GM12878 (cell line): ENCODE measurements around the gene YAF2. TPM values are rescaled to one million over a fixed set of nuclear protein-coding genes. Genes with fewer than 3 reads are reported as not detected.

Experiments
- ATAC-seq: fragments of 200-7000 bp; cut with Tn5 transposase; 3 replicates; pipeline ENCODE4 v1.9.1; 2020; ENCODE audit warnings: mild to moderate bottlenecking, moderate library complexity
- BruUV-seq: library from RNA; stranded (reverse); fragments of 400-500 nt; replicated peaks from 2 replicates; lab custom pipeline; 2021; lab: Mats Ljungman, UMichigan
- CTCF ChIA-PET: fragments of 300-600 bp; sonication (Branson Sonifier 250); formaldehyde crosslinking; extraction: SDS; loops from one replicate; lab custom pipeline; 2021; ENCODE audit warnings: inconsistent platforms; lab: Yijun Ruan, JAX
- POLR2A ChIA-PET: fragments of 350-600 bp; formaldehyde crosslinking; extraction: SDS; loops from one replicate; lab custom pipeline; 2021; ENCODE audit warnings: inconsistent platforms; lab: Charles Lee
- RAD21 ChIA-PET: fragments of 300-600 bp; sonication (Branson Sonifier 250); formaldehyde crosslinking; loops from one replicate; lab custom pipeline; 2023; ENCODE audit warnings: antibody characterized with exemption; ENCODE audit not compliant: unreplicated experiment; lab: Charles Lee
- SMC1A ChIA-PET: fragments of 300-600 bp; sonication (Branson Sonifier 250); formaldehyde crosslinking; loops from one replicate; lab custom pipeline; 2023; ENCODE audit not compliant: unreplicated experiment, uncharacterized antibody; lab: Charles Lee
- DNase-seq: peaks from one replicate; pipeline ENCODE4 v3.0.0-alpha.2; 2011; ENCODE audit warnings: low read depth, low spot score
- FAIRE-seq: peaks from 3 replicates; lab custom pipeline; 2011; peaks lifted over from hg19 to GRCh38; lab: Jason Lieb, UNC
- H2AFZ ChIP-seq: 2 replicates; pipeline ENCODE4 v1.6.0; 2011; ENCODE audit warnings: low read depth, low read length, control low read depth; ENCODE audit not compliant: control insufficient read depth
- H3K27ac ChIP-seq: 2 replicates; pipeline ENCODE4 v1.5.1; 2011; ENCODE audit warnings: control low read depth; ENCODE audit not compliant: control insufficient read depth, insufficient read depth
- H3K27me3 ChIP-seq, 2 experiments: replicated peaks in 1 of 2; 2 replicates each; pipeline versions ENCODE4 v1.6.0 to v1.6.1; 2011; ENCODE audit warnings: low read length in 1 of 2; ENCODE audit not compliant: control insufficient read depth in 2 of 2, insufficient read depth in 2 of 2
- H3K36me3 ChIP-seq, 2 experiments: 2 replicates each; pipeline ENCODE4 v1.5.1; 2011; ENCODE audit warnings: low read length in 1 of 2; ENCODE audit not compliant: control insufficient read depth in 2 of 2, insufficient read depth in 2 of 2
- H3K4me1 ChIP-seq: 2 replicates; pipeline ENCODE4 v1.6.1; 2011; ENCODE audit warnings: mild to moderate bottlenecking, low read length, moderate library complexity, mixed read lengths; ENCODE audit not compliant: control insufficient read depth, insufficient read depth
- H3K4me2 ChIP-seq: 2 replicates; pipeline ENCODE4 v1.6.0; 2011; ENCODE audit warnings: control low read depth; ENCODE audit not compliant: control insufficient read depth, insufficient read depth
- H3K4me3 ChIP-seq: fragments of 200-600 bp; sonication (generic); 2 replicates; pipeline ENCODE4 v1.5.1; 2016
- H3K79me2 ChIP-seq: 2 replicates; pipeline ENCODE4 v1.6.0; 2011; ENCODE audit warnings: low read length; ENCODE audit not compliant: control insufficient read depth, insufficient read depth
- H3K9ac ChIP-seq: 2 replicates; pipeline ENCODE4 v1.8.0; 2011; ENCODE audit warnings: low read length, control low read depth, mixed read lengths; ENCODE audit not compliant: control insufficient read depth, insufficient read depth
- H3K9me3 ChIP-seq: replicated peaks from 3 replicates; pipeline ENCODE4 v1.5.1; 2011; ENCODE audit warnings: mild to moderate bottlenecking, low read length; ENCODE audit not compliant: control insufficient read depth, insufficient read depth
- H4K20me1 ChIP-seq: 2 replicates; pipeline ENCODE4 v1.6.0; 2011; ENCODE audit not compliant: control insufficient read depth, insufficient read depth
- CHD2 ChIP-seq: IDR thresholded peaks from 2 replicates; pipeline ENCODE4 v1.6.1; 2011; ENCODE audit warnings: low read depth, low read length, improper control_type of control experiment, borderline replicate concordance
- EED ChIP-seq: sonication (generic); IDR thresholded peaks from 2 replicates; pipeline ENCODE4 v1.6.1; 2016; ENCODE audit warnings: antibody characterized with exemption, low read depth
- FOXM1 ChIP-seq: IDR thresholded peaks from 2 replicates; pipeline ENCODE4 v1.6.1; 2012; ENCODE audit warnings: low read depth, mild to moderate bottlenecking, inconsistent platforms, low read length, moderate library complexity
- HDAC6 ChIP-seq: fragments of 200-600 bp; sonication (generic); IDR thresholded peaks from one replicate; pipeline ENCODE4 v1.8.0; 2017; ENCODE audit warnings: antibody characterized with exemption; ENCODE audit not compliant: unreplicated experiment
- HDGF ChIP-seq: fragments of 450-650 bp; IDR thresholded peaks from 2 replicates; pipeline ENCODE4 v1.6.1; 2016; ENCODE audit warnings: antibody characterized with exemption
- IRF3 ChIP-seq: fragments of 450-650 bp; IDR thresholded peaks from 2 replicates; pipeline ENCODE4 v1.6.1; 2014; ENCODE audit warnings: mild to moderate bottlenecking
- IRF4 ChIP-seq: IDR thresholded peaks from 2 replicates; pipeline ENCODE4 v1.6.1; 2011; ENCODE audit warnings: low read depth, low read length
- KAT2A ChIP-seq: conservative IDR thresholded peaks from 2 replicates; pipeline ENCODE4 v1.6.1; 2011; ENCODE audit warnings: low read depth, low read length; ENCODE audit not compliant: control insufficient read depth
- MXI1 ChIP-seq: fragments of 150-350 bp; IDR thresholded peaks from 2 replicates; pipeline ENCODE4 v1.6.1; 2011; ENCODE audit warnings: low read depth, mild to moderate bottlenecking, inconsistent platforms, low read length, improper control_type of control experiment
- PAX5 ChIP-seq: IDR thresholded peaks from 2 replicates; pipeline ENCODE4 v1.6.1; 2011; ENCODE audit warnings: low read depth, low read length, borderline replicate concordance
- PAX8 ChIP-seq: fragments of 450-650 bp; IDR thresholded peaks from 2 replicates; pipeline ENCODE4 v1.6.1; 2017; ENCODE audit warnings: mild to moderate bottlenecking, moderate library complexity
- PBX3 ChIP-seq: IDR thresholded peaks from 2 replicates; pipeline ENCODE4 v1.6.1; 2011; ENCODE audit warnings: mild to moderate bottlenecking, low read depth, low read length, moderate library complexity; ENCODE audit not compliant: insufficient replicate concordance
- RELA ChIP-seq: fragments of 450-650 bp; IDR thresholded peaks from 2 replicates; pipeline ENCODE4 v1.8.0; 2014; ENCODE audit warnings: borderline replicate concordance; ENCODE audit not compliant: partially characterized antibody
- SP1 ChIP-seq: IDR thresholded peaks from one replicate; pipeline ENCODE4 v1.6.1; 2011; ENCODE audit warnings: low read depth, low read length
- SUZ12 ChIP-seq: fragments of 200-600 bp; sonication (generic); IDR thresholded peaks from one replicate; pipeline ENCODE4 v1.6.1; 2018; ENCODE audit warnings: antibody characterized with exemption, mild to moderate bottlenecking; ENCODE audit not compliant: unreplicated experiment
- TARDBP ChIP-seq: IDR thresholded peaks from 2 replicates; pipeline ENCODE4 v1.6.1; 2016; ENCODE audit warnings: borderline replicate concordance
- ZNF217 ChIP-seq: fragments of 450-650 bp; IDR thresholded peaks from 2 replicates; pipeline ENCODE4 v1.6.1; 2017; ENCODE audit warnings: antibody characterized with exemption, mild to moderate bottlenecking
- WGBS: methylation state at CpG from one replicate; pipeline ENCODE4 v1.1.6; 2016; ENCODE audit warnings: low lambda C conversion rate; ENCODE audit not compliant: insufficient replicate concordance, insufficient coverage; ENCODE audit errors: missing lambda C conversion rate; 5-methylcytosine and 5-hydroxymethylcytosine counted together
- in situ Hi-C: fragments of 300-500 bp; cut with MboI; formaldehyde crosslinking; loops from 9 replicates; pipeline ENCODE4 v1.14.3; 2018; ENCODE audit warnings: mixed read lengths
- intact Hi-C: fragments of 100-400 bp; cut with micrococcal nuclease; formaldehyde crosslinking; loops from one replicate; pipeline ENCODE4 v1.14.2; 2022; ENCODE audit not compliant: unreplicated experiment
- polyA plus RNA-seq, 11 experiments: library from polyadenylated mRNA; depleted of rRNA in 4 of 11; unstranded in 6 of 11; stranded (reverse) in 5 of 11; fragments of >200 nt; fragmentation: Nextera tagmentation in 4 of 11; fragmentation: Illumina TruSeq in 1 of 11; extraction: Ambion mirVana in 4 of 11; extraction: Trizol in 1 of 11; gene quantifications; 1 replicate in 1 of 11; 2 replicates in 10 of 11; pipeline versions ENCODE4 v1.2.1 to v1.2.3, GENCODE V29; 2011 to 2016; ENCODE audit warnings: inconsistent platforms in 2 of 11, missing spikeins in 2 of 11, low read depth in 1 of 11
- total RNA-seq, 4 experiments: library from RNA; depleted of rRNA in 3 of 4; stranded (reverse); fragments of >200 nt in 3 of 4; fragmentation: Illumina TruSeq in 1 of 4; extraction: Trizol in 1 of 4; gene quantifications; 2 replicates each; pipeline versions ENCODE4 v1.2.1 to v1.2.3, GENCODE V29; 2013 to 2021
- TF ChIP-seq, protein P1 (sequence below): fragments of 450-650 bp; IDR thresholded peaks from 2 replicates; pipeline ENCODE4 v1.6.1; 2017; ENCODE audit warnings: antibody characterized with exemption, mild to moderate bottlenecking, moderate library complexity
- TF ChIP-seq, protein P2 (sequence below): fragments of 450-650 bp; IDR thresholded peaks from 2 replicates; pipeline ENCODE4 v1.6.1; 2017; ENCODE audit warnings: borderline replicate concordance

YAF2 gene
- total and polyA plus RNA-seq, 10 of the 15 experiments (the other 5 are each of a cell fraction or from before 2014, with no cell fraction given): 18.8 to 36.6 (median 23.0) TPM

GRCh38 chr12:42261708-42262107 is 23.7 kb upstream of the YAF2 start (continued):
- TF ChIP-seq RELA (no peak), IRF3 (no peak), KAT2A (no peak), IRF4 (no peak)

DNA sequence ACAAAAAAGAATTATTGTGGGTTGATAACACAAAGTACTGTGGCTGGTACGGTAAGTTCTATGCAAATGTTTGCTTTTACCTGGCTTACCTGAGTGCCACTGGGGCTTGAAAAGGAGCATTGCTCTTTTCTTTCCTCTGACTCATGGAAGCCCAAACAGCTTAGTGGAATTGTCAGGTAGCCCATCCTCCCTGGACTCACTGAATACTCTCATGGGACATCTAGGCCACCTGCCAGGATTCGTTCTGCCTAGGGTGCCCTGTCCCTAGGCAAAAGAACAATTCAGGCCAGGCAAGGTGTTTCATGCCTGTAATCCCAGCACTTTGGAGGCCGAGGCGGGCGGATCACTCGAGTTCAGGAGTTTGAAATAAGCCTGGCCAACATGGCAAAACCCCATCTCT is 22.5 kb upstream of the YAF2 start:
- intact Hi-C loops: no loop called here

More for the DNA sequence above, 22.5 kb upstream of the YAF2 start:
- Histone ChIP-seq H3K4me2 (no peak overlapping the region), H3K36me3 (no peaks in the 10 kb centered on the region), H3K27me3 (no peaks in the 10 kb centered on the region), H3K9ac (no peak overlapping the region), H3K9me3 (no peaks in the 10 kb centered on the region), H4K20me1 (no peaks in the 10 kb centered on the region), H3K27ac (no peak overlapping the region), H2AFZ (no peak overlapping the region), H3K4me1 (no peaks in the 10 kb centered on the region), H3K79me2 (no peaks in the 10 kb centered on the region), H3K4me3 (no peak overlapping the region)
- no TSS peak for BruUV-seq
- ChIA-PET CTCF (no interaction called here), RAD21 (no interaction called here), POLR2A (no interaction called here), SMC1A (no interaction called here)
- DNase-seq: no peak
- ATAC-seq: no peak
- in situ Hi-C loops: no loop called here
- FAIRE-seq: no peak
- 78% methylated on average over 6 of the region's 6 CpGs for WGBS
- TF ChIP-seq CHD2 (no peak), EED (no peak), TARDBP (no peak), IRF4 (no peak), MXI1 (no peak), SUZ12 (no peak), PAX5 (no peak), PAX8 (no peak), FOXM1 (no peak), HDGF (no peak), ZNF217 (no peak), PBX3 (no peak), SP1 (no peak), HDAC6 (no peak)
- TF ChIP-seq, protein P1, sequence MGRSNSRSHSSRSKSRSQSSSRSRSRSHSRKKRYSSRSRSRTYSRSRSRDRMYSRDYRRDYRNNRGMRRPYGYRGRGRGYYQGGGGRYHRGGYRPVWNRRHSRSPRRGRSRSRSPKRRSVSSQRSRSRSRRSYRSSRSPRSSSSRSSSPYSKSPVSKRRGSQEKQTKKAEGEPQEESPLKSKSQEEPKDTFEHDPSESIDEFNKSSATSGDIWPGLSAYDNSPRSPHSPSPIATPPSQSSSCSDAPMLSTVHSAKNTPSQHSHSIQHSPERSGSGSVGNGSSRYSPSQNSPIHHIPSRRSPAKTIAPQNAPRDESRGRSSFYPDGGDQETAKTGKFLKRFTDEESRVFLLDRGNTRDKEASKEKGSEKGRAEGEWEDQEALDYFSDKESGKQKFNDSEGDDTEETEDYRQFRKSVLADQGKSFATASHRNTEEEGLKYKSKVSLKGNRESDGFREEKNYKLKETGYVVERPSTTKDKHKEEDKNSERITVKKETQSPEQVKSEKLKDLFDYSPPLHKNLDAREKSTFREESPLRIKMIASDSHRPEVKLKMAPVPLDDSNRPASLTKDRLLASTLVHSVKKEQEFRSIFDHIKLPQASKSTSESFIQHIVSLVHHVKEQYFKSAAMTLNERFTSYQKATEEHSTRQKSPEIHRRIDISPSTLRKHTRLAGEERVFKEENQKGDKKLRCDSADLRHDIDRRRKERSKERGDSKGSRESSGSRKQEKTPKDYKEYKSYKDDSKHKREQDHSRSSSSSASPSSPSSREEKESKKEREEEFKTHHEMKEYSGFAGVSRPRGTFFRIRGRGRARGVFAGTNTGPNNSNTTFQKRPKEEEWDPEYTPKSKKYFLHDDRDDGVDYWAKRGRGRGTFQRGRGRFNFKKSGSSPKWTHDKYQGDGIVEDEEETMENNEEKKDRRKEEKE: no peak
- TF ChIP-seq, protein P2, sequence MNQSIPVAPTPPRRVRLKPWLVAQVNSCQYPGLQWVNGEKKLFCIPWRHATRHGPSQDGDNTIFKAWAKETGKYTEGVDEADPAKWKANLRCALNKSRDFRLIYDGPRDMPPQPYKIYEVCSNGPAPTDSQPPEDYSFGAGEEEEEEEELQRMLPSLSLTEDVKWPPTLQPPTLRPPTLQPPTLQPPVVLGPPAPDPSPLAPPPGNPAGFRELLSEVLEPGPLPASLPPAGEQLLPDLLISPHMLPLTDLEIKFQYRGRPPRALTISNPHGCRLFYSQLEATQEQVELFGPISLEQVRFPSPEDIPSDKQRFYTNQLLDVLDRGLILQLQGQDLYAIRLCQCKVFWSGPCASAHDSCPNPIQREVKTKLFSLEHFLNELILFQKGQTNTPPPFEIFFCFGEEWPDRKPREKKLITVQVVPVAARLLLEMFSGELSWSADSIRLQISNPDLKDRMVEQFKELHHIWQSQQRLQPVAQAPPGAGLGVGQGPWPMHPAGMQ: no peak
